A673 (cell line): Measurements from ENCODE around the gene ATG9B. TPM values are rescaled to one million over a fixed set of nuclear protein-coding genes. Genes with fewer than 3 reads are reported as not detected.

Experiments
- BruUV-seq: library from RNA; stranded (reverse); fragments of 400-500 nt; replicated peaks from 2 replicates; lab custom pipeline; 2021; lab: Mats Ljungman, UMichigan
- CTCF ChIA-PET: fragments of 300-600 bp; sonication (Branson Sonifier 250); formaldehyde crosslinking; loops from one replicate; lab custom pipeline; 2022; ENCODE audit warnings: antibody characterized with exemption; lab: Charles Lee
- POLR2A ChIA-PET: fragments of 300-600 bp; sonication (Branson Sonifier 250); formaldehyde crosslinking; loops from one replicate; lab custom pipeline; 2022; ENCODE audit warnings: antibody characterized with exemption; ENCODE audit not compliant: low non-redundant PET; lab: Charles Lee
- DNase-seq: peaks from one replicate; pipeline ENCODE4 v3.0.0-alpha.2; 2015; ENCODE audit warnings: low spot score
- H3K27ac ChIP-seq: fragments of 200-600 bp; sonication (generic); 2 replicates; pipeline ENCODE4 v1.5.1; 2016; ENCODE audit warnings: mixed run types, low read depth, mild to moderate bottlenecking, mixed read lengths, antibody characterized with exemption, low read length; ENCODE audit not compliant: poor library complexity, severe bottlenecking
- H3K27me3 ChIP-seq: fragments of 200-600 bp; sonication (generic); replicated peaks from 2 replicates; pipeline ENCODE4 v1.6.1; 2017; ENCODE audit warnings: mixed run types, low read depth, mild to moderate bottlenecking, mixed read lengths, antibody characterized with exemption, low read length; ENCODE audit not compliant: insufficient read depth, poor library complexity
- H3K36me3 ChIP-seq: fragments of 200-600 bp; sonication (generic); 2 replicates; pipeline ENCODE4 v1.6.1; 2016; ENCODE audit warnings: mixed run types, mild to moderate bottlenecking, mixed read lengths, antibody characterized with exemption, low read length; ENCODE audit not compliant: insufficient read depth, poor library complexity, severe bottlenecking
- H3K4me1 ChIP-seq: fragments of 200-600 bp; sonication (generic); 2 replicates; pipeline ENCODE4 v1.6.1; 2017; ENCODE audit warnings: mixed run types, mild to moderate bottlenecking, mixed read lengths, antibody characterized with exemption, low read length; ENCODE audit not compliant: insufficient read depth, poor library complexity, severe bottlenecking
- H3K4me3 ChIP-seq: fragments of 200-600 bp; sonication (generic); 2 replicates; pipeline ENCODE4 v1.5.1; 2016; ENCODE audit warnings: low read depth, mixed run types, mild to moderate bottlenecking, mixed read lengths, low read length; ENCODE audit not compliant: poor library complexity, severe bottlenecking
- H3K9me3 ChIP-seq: fragments of 200-600 bp; sonication (generic); 2 replicates; pipeline ENCODE4 v1.6.1; 2016; ENCODE audit warnings: mixed run types, low read depth, mild to moderate bottlenecking, mixed read lengths, antibody characterized with exemption, low read length; ENCODE audit not compliant: poor library complexity, severe bottlenecking
- CTCF ChIP-seq: fragments of 300-800, 200-600 bp; sonication (generic); conservative IDR thresholded peaks from 2 replicates; pipeline ENCODE4 v1.5.1; 2017; ENCODE audit warnings: low read depth, mild to moderate bottlenecking, antibody characterized with exemption, low read length, moderate library complexity, mixed read lengths
- EZH2 ChIP-seq: fragments of 200-600 bp; sonication (generic); IDR thresholded peaks from 2 replicates; pipeline ENCODE4 v1.6.1; 2017; ENCODE audit warnings: borderline replicate concordance, low read depth, mild to moderate bottlenecking, mixed read lengths, antibody characterized with exemption, low read length; ENCODE audit not compliant: poor library complexity, severe bottlenecking
- intact Hi-C: fragments of 100-400 bp; cut with micrococcal nuclease; formaldehyde crosslinking; loops from one replicate; pipeline ENCODE4 v1.10.0; 2022; ENCODE audit not compliant: unreplicated experiment
- total RNA-seq: library from RNA; stranded (reverse); gene quantifications from 2 replicates; pipeline ENCODE4 v1.2.3, GENCODE V29; 2021

ATG9B gene
- total RNA-seq, 1 experiment from 2014 or later, result 1.9 TPM

GRCh38 chr7:150981644-150982043 is 42.6 kb downstream of the ATG9B start:
- CTCF ChIA-PET, result no interaction called here
- Histone ChIP-seq H3K9me3 (no peaks in the 10 kb centered on the region), H3K4me1 (peaks cover 14% of the 10 kb centered on the region), H3K36me3 (no peaks in the 10 kb centered on the region), H3K4me3 (no peak overlapping the region), H3K27ac (no peak overlapping the region), H3K27me3 (peaks cover 30% of the 10 kb centered on the region)
- no peak for DNase-seq
- POLR2A ChIA-PET, result no interaction called here
- no peak for TF ChIP-seq EZH2
- TF ChIP-seq CTCF, result no peak
- BruUV-seq, result no TSS peak
- intact Hi-C loops, result no loop called here

DNA sequence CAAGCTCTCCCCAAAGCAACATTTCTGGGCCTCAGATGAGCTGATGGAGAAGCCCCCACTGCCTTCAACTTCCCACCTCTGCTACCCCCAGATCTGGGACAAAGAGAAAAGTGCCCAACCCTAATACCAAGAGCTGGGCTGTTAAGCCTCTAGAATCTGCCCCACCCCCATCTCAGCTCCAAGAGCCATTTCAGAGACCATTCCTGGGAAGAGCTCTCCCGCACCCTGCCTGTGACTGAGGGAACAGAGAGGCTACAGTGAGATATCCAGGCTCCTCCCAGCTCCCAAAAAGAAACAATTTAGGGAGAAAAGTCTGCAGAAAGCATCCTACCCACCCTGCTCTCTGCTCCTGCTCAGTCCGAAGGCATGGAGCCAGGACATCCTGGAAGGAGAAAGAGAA is 43.6 kb downstream of the ATG9B start:
- intact Hi-C loops, result no loop called here
- peaks cover 14% of the 10 kb centered on the region for H3K4me1 ChIP-seq
- no peak for TF ChIP-seq EZH2
- no peak for TF ChIP-seq CTCF
- no peak for DNase-seq
- H3K27me3 ChIP-seq, result peaks cover 30% of the 10 kb centered on the region
- no peak overlapping the region for H3K4me3 ChIP-seq
- CTCF ChIA-PET, result interaction anchor here (0.7 kb wide), 1 partner anchor 135 kb away, joined by 4 read pairs; no protein-coding TSS in a partner anchor
- BruUV-seq, result no TSS peak
- H3K36me3 ChIP-seq, result no peaks in the 10 kb centered on the region
- no peaks in the 10 kb centered on the region for H3K9me3 ChIP-seq
- POLR2A ChIA-PET, result no interaction called here
- H3K27ac ChIP-seq, result no peak overlapping the region

- ChIA-PET CTCF (interaction anchor here (0.6 kb wide), 1 partner anchor 19 kb away, joined by 4 read pairs; no protein-coding TSS in a partner anchor), POLR2A (no interaction called here)
- Histone ChIP-seq H3K27me3 (peaks cover 30% of the 10 kb centered on the region), H3K36me3 (no peaks in the 10 kb centered on the region), H3K4me1 (peaks cover 20% of the 10 kb centered on the region), H3K4me3 (no peak overlapping the region), H3K27ac (no peak overlapping the region), H3K9me3 (no peaks in the 10 kb centered on the region)
- no peak for DNase-seq
- no TSS peak for BruUV-seq
- TF ChIP-seq EZH2 (no peak), CTCF (no peak)
- intact Hi-C loops, result no loop called here
These were observed 44.4 kb downstream of the ATG9B start for GRCh38 chr7:150979713-150980390.
